ENCODE measurements around the gene CNGA3. TPM values are rescaled to one million over a fixed set of nuclear protein-coding genes. Genes with fewer than 3 reads are reported as not detected.

The CNGA3 gene
- total RNA-seq, 1 donor from 2014 or later, result not detected

GRCh38 chr2:98395977-98396376 is 49.7 kb downstream of the CNGA3 start:
- ChIA-PET POLR2A (no interaction called here), CTCF (interaction anchor here (1.0 kb wide), 1 partner anchor 17 kb away, joined by 3 read pairs; no protein-coding TSS in a partner anchor)
- peaks cover 34% of the 10 kb centered on the region for H3K27me3 Mint-ChIP-seq
- no peaks in the 10 kb centered on the region for H3K4me1 Mint-ChIP-seq
- intact Hi-C loops (cut with micrococcal nuclease), result no loop called here
- H3K4me3 Mint-ChIP-seq, result no peak overlapping the region
- ATAC-seq (ENCODE audit: low read depth), result no peak
- TF ChIP-seq, protein P1, sequence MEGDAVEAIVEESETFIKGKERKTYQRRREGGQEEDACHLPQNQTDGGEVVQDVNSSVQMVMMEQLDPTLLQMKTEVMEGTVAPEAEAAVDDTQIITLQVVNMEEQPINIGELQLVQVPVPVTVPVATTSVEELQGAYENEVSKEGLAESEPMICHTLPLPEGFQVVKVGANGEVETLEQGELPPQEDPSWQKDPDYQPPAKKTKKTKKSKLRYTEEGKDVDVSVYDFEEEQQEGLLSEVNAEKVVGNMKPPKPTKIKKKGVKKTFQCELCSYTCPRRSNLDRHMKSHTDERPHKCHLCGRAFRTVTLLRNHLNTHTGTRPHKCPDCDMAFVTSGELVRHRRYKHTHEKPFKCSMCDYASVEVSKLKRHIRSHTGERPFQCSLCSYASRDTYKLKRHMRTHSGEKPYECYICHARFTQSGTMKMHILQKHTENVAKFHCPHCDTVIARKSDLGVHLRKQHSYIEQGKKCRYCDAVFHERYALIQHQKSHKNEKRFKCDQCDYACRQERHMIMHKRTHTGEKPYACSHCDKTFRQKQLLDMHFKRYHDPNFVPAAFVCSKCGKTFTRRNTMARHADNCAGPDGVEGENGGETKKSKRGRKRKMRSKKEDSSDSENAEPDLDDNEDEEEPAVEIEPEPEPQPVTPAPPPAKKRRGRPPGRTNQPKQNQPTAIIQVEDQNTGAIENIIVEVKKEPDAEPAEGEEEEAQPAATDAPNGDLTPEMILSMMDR (IDR thresholded peaks at IDR 0.05), result no peak
- no peak for DNase-seq
- no peaks in the 10 kb centered on the region for H3K36me3 Mint-ChIP-seq (ENCODE audit: low read depth)
- no peaks in the 10 kb centered on the region for H3K9me3 Mint-ChIP-seq
- no peak overlapping the region for H3K27ac Mint-ChIP-seq

- POLR2A ChIA-PET, result no interaction called here
- TF ChIP-seq, protein P1 (IDR thresholded peaks at IDR 0.05), result no peak
- no peaks in the 10 kb centered on the region for H3K36me3 Mint-ChIP-seq (ENCODE audit: low read depth)
- intact Hi-C loops (cut with micrococcal nuclease), result no loop called here
- peaks cover 43% of the 10 kb centered on the region for H3K27me3 Mint-ChIP-seq
- CTCF ChIA-PET, result interaction anchor here (1.0 kb wide), 1 partner anchor 16 kb away, joined by 3 read pairs; no protein-coding TSS in a partner anchor
- H3K4me3 Mint-ChIP-seq, result no peak overlapping the region
- no peaks in the 10 kb centered on the region for H3K9me3 Mint-ChIP-seq
- no peak overlapping the region for H3K27ac Mint-ChIP-seq
- DNase-seq (no peak), ATAC-seq (ENCODE audit: low read depth) (no peak)
- H3K4me1 Mint-ChIP-seq, result no peaks in the 10 kb centered on the region
These were observed 50.6 kb downstream of the CNGA3 start for GRCh38 chr2:98396745-98397355.

GRCh38 chr2:98399140-98399539 is 52.9 kb downstream of the CNGA3 start:
- no peak overlapping the region for H3K27ac Mint-ChIP-seq
- TF ChIP-seq, protein P1 (IDR thresholded peaks at IDR 0.05), result no peak
- no peak for ATAC-seq (ENCODE audit: low read depth)
- H3K36me3 Mint-ChIP-seq (ENCODE audit: low read depth), result no peaks in the 10 kb centered on the region
- H3K9me3 Mint-ChIP-seq, result no peaks in the 10 kb centered on the region
- CTCF ChIA-PET, result no interaction called here
- H3K27me3 Mint-ChIP-seq, result peaks cover 42% of the 10 kb centered on the region
- H3K4me3 Mint-ChIP-seq, result no peak overlapping the region
- intact Hi-C loops (cut with micrococcal nuclease), result no loop called here
- POLR2A ChIA-PET, result no interaction called here
- no peaks in the 10 kb centered on the region for H3K4me1 Mint-ChIP-seq
- no peak for DNase-seq

GRCh38 chr2:98403878-98404277 is 57.6 kb downstream of the CNGA3 start:
- H3K4me1 Mint-ChIP-seq, result no peaks in the 10 kb centered on the region
- ATAC-seq (ENCODE audit: low read depth) (no peak), DNase-seq (no peak)
- no peaks in the 10 kb centered on the region for H3K9me3 Mint-ChIP-seq
- no peak overlapping the region for H3K27ac Mint-ChIP-seq
- H3K4me3 Mint-ChIP-seq, result no peak overlapping the region
- peaks cover 19% of the 10 kb centered on the region for H3K27me3 Mint-ChIP-seq
- ChIA-PET POLR2A (no interaction called here), CTCF (no interaction called here)
- TF ChIP-seq, protein P1 (IDR thresholded peaks at IDR 0.05), result no peak
- no peaks in the 10 kb centered on the region for H3K36me3 Mint-ChIP-seq (ENCODE audit: low read depth)
- intact Hi-C loops (cut with micrococcal nuclease), result no loop called here

- TF ChIP-seq, protein P1 (IDR thresholded peaks at IDR 0.05), result no peak
- Mint-ChIP-seq H3K9me3 (no peaks in the 10 kb centered on the region), H3K36me3 (ENCODE audit: low read depth) (no peaks in the 10 kb centered on the region), H3K4me1 (no peaks in the 10 kb centered on the region), H3K4me3 (no peak overlapping the region), H3K27me3 (peaks cover 14% of the 10 kb centered on the region), H3K27ac (no peak overlapping the region)
- DNase-seq (no peak), ATAC-seq (ENCODE audit: low read depth) (no peak)
- POLR2A ChIA-PET, result no interaction called here
- CTCF ChIA-PET, result no interaction called here
- intact Hi-C loops (cut with micrococcal nuclease), result no loop called here
These were observed 58.4 kb downstream of the CNGA3 start for GRCh38 chr2:98404556-98405250.

Measured in activated B cell treated with CpG ODN at 0.5 μM for 24 hours (primary cell).